Adrenal gland (tissue), 5 donors: ENCODE data around the gene CENPP.

Experiments used
- POLR2A ChIP-seq, 2 donors: fragments of 450-650 bp; IDR thresholded peaks; one replicate each; pipeline ENCODE4 v1.6.1; 2017; ENCODE audit warnings: antibody characterized with exemption in 2 of 2, mild to moderate bottlenecking in 2 of 2, moderate library complexity in 1 of 2
- TF ChIP-seq, protein P1 (sequence below), 6 experiments: fragments of 450-650 bp in 4 of 6; fragments of 200-600 bp in 2 of 6; sonication (generic) in 1 of 6; IDR thresholded peaks; 1 replicate in 5 of 6; 2 replicates in 1 of 6; pipeline versions ENCODE4 v1.5.1 to v1.8.0; 2016 to 2021; ENCODE audit warnings: antibody characterized with exemption in 6 of 6, mild to moderate bottlenecking in 2 of 6, moderate library complexity in 1 of 6
- donor health status: DM: no; HTN: no; CAD: no.

GRCh38 chr9:92293075-92293354 lies 32.7 kb upstream of the CENPP start:
- TF ChIP-seq, protein P1, sequence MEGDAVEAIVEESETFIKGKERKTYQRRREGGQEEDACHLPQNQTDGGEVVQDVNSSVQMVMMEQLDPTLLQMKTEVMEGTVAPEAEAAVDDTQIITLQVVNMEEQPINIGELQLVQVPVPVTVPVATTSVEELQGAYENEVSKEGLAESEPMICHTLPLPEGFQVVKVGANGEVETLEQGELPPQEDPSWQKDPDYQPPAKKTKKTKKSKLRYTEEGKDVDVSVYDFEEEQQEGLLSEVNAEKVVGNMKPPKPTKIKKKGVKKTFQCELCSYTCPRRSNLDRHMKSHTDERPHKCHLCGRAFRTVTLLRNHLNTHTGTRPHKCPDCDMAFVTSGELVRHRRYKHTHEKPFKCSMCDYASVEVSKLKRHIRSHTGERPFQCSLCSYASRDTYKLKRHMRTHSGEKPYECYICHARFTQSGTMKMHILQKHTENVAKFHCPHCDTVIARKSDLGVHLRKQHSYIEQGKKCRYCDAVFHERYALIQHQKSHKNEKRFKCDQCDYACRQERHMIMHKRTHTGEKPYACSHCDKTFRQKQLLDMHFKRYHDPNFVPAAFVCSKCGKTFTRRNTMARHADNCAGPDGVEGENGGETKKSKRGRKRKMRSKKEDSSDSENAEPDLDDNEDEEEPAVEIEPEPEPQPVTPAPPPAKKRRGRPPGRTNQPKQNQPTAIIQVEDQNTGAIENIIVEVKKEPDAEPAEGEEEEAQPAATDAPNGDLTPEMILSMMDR (IDR thresholded peaks at IDR 0.05) = no peak
- TF ChIP-seq POLR2A (IDR thresholded peaks at IDR 0.05) = no peak
